IPS-20b (cell line): ENCODE data around the gene SPATA32.

Experiments used
- H3K27ac ChIP-seq: one replicate; pipeline ENCODE4 v1.5.1; 2013; ENCODE audit warnings: low read length
- H3K27me3 ChIP-seq: 2 replicates; pipeline ENCODE4 v1.6.1; 2013; ENCODE audit warnings: mild to moderate bottlenecking, low read length, inconsistent platforms; ENCODE audit not compliant: insufficient read depth
- H3K36me3 ChIP-seq: 2 replicates; pipeline ENCODE4 v1.6.1; 2013; ENCODE audit warnings: low read depth, mild to moderate bottlenecking, inconsistent platforms, low read length, moderate library complexity; ENCODE audit not compliant: insufficient read depth
- H3K4me1 ChIP-seq: 2 replicates; pipeline ENCODE4 v1.6.1; 2013; ENCODE audit warnings: mild to moderate bottlenecking, control low read depth, inconsistent platforms, low read length, moderate library complexity; ENCODE audit not compliant: insufficient read depth
- H3K4me3 ChIP-seq: 2 replicates; pipeline ENCODE4 v1.5.1; 2013; ENCODE audit warnings: mild to moderate bottlenecking, low read length, inconsistent platforms
- H3K9ac ChIP-seq: 2 replicates; pipeline ENCODE4 v1.6.1; 2013; ENCODE audit warnings: low read depth, mild to moderate bottlenecking, inconsistent platforms, low read length, moderate library complexity
- H3K9me3 ChIP-seq: 2 replicates; pipeline ENCODE4 v1.6.1; 2013; ENCODE audit warnings: mild to moderate bottlenecking, low read depth, low read length, inconsistent platforms; ENCODE audit not compliant: insufficient read depth

The SPATA32 gene, protein sequence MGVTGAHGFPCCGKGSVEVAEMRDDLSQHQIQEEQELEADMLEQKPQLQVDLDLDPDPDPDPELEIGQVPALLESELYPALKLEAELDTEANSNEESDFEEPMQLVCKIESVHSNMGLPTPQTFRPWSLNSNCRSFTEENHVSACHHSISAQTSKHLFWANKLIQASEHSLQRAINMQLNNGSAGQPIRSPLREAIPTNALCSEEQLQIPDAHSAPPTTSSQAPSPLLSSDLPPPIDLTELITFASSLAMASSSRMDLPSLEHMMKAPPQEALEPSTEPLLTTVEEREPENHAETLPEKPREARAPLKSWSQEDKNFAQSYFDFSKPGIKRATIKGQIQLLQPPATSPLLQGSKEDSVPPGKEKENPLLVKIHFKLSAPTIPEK

DNA sequence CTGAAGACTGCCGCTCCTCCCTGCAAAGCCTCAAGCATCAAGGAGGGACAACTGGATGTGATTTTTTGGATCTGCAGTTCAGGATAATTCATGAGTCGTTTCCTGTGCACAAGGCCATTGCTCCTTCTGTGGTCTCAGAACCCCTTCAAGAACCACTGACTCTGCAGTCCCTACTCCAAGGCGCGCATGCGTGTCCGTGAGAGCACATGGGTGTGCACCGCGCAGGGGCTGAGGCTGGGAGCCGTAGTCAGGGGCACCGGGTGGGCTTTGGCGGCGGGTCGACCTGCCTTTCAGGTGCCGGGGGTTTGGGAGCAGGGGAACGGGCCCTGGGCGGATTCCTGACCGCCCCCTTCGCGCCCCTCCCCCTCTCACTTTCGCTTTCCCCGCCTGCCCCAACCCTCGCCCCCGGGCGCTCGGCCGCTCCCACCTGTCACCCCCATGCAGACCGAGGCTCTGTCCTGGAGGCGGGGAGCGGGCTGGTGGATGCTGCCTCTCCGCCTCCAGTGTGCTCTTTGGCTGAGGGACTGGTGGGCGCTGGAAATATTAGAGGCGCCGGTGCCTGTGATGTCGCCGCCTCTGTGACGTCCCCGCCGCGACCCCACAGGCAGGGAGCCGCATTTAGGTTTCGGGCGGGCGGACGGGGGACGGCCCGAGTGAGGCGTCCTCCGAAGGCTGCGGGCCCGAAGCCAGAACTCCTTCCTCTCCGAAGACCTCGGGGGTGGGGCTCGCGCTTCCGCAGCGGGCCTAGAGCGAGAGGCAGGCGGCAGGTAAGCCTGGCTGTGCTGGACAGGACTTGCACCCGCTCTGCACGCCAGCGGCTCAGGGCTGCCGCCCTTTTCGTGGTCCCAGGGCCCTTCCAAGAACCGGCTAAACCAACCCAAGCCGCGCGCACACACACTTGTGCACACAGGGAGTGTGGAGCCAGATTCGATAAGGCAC, at the start of gene SPATA32:
SPATA32 (minus strand) TSS at position 518 of the 939 bp plus-strand sequence; CDS start at position 440, 78 bp downstream.
- no peak within 1 kb of the TSS for H3K27ac ChIP-seq
- H3K27me3 ChIP-seq = peaks cover 32% of the 10 kb centered on the region
- peaks cover under 1% of the 10 kb centered on the region for H3K36me3 ChIP-seq
- H3K9ac ChIP-seq = peak within 1 kb of the TSS; percentile 46
- no peaks in the 10 kb centered on the region for H3K9me3 ChIP-seq
- H3K4me3 ChIP-seq = peak within 1 kb of the TSS; percentile 58
- H3K4me1 ChIP-seq = peaks cover 7% of the 10 kb centered on the region; the same call in 1 of the 2 replicates

DNA sequence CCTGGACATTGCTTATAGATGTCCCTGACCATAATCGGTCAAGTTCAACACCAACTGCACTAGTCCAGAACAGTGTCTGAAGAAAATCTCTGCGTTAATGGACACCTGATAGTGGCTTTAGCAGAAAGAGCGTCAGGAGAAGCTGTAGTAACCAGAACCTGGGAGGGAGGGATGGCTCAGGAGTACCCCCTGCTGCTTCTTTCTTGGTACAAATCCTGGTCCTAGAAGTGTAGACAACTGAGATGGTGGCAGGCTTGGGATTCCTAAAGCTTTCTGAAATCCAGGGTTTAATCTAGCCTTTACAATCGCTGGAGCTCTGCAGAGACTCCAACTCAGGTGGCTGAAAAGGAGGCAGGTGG, 49.5 kb upstream of the SPATA32 start:
- Histone ChIP-seq H3K36me3 (no peaks in the 10 kb centered on the region), H3K4me3 (no peak overlapping the region), H3K4me1 (peaks cover 2% of the 10 kb centered on the region), H3K9me3 (no peaks in the 10 kb centered on the region), H3K9ac (no peak overlapping the region), H3K27ac (no peak overlapping the region), H3K27me3 (peaks cover 16% of the 10 kb centered on the region)

DNA sequence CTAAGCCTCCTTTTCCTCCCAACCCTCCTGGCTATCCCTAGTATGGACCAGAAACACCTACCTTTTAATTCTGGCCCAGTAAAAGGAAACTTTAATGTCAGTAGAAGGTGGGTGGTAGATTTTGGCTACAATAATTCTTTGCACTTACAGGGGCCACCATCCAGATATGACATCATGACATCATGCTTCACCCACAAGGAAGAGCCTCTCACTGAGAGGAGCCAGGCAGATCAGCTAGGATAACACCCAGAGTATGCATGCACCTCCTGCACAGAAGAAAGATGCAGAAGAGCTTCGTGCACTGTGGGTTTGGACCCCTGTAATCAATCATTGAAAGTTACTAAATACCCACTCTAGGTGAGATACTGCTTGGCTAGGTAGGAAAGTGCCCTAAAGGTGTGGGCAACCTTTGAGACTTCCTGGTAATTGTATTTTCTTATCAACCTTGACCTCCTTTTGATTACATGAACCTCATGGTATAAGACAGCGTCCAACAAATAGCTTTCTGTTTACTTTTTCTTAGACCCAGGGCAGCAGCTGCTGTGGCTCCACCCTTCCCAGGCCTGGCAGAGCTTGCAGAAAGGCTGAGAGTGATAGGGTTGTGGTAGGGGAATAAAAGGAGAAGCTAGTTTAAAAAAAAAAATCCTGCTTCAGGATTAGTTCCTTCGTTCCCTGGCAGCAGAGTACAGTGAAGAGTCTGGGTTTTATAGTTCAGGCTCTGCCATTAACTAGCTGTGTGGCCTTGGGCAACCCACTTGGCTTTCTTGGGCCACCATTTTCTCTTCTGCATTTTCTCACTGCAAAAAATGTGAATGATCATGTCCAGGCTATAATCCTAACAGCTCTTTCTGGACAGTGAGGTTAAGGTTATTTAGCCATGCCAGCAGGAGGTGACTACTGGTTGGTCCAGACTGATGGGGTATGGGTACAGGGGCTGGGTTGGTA, 48.8 kb upstream of the SPATA32 start:
- no peaks in the 10 kb centered on the region for H3K36me3 ChIP-seq
- H3K4me3 ChIP-seq = no peak overlapping the region
- no peaks in the 10 kb centered on the region for H3K9me3 ChIP-seq
- peaks cover 2% of the 10 kb centered on the region for H3K4me1 ChIP-seq
- no peak overlapping the region for H3K9ac ChIP-seq
- H3K27ac ChIP-seq = no peak overlapping the region
- H3K27me3 ChIP-seq = peaks cover 10% of the 10 kb centered on the region

DNA sequence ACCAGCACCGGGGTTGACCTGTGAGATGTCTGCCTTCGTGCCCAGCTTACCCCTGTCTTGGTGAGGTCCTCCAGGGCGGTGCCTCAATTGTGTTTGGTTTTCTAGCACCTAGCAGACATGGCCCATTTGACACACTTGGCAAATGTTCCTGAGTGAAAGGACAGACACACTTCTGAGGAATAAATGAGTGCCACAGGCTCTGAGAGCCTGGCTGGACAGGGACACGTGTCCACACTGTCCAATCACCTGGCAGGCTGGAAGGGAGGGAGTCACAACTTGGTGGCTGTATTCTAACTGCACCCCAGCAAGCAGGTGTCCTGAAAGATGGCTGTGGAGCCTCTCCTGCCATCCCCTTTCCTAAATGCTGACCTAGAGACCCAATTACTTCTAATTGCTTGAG, 47.5 kb upstream of the SPATA32 start:
- Histone ChIP-seq H3K9me3 (no peaks in the 10 kb centered on the region), H3K36me3 (no peaks in the 10 kb centered on the region), H3K9ac (no peak overlapping the region), H3K4me1 (peaks cover 2% of the 10 kb centered on the region), H3K4me3 (no peak overlapping the region), H3K27ac (no peak overlapping the region), H3K27me3 (no peaks in the 10 kb centered on the region)

DNA sequence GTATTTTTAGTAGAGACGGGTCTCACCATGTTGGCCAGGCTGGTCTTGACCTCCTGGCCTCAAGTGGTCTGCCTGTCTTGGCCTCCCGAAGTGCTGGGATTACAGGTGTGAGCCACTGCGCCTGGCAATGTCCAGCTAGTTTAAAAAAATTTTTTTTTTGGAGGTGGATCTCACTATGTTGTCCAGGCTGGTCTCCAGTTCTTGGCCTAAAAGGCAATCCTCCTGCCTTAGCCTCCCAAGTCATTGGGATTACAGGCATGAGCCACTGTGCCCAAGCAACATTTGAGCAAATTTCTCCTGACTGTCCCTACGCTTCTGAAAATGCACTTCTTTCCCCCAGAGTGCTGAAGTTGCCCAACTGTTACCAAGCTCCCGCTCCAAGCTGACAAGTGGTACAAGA, 46.9 kb upstream of the SPATA32 start:
- Histone ChIP-seq H3K9ac (no peak overlapping the region), H3K27me3 (no peaks in the 10 kb centered on the region), H3K4me3 (no peak overlapping the region), H3K36me3 (no peaks in the 10 kb centered on the region), H3K4me1 (peaks cover 2% of the 10 kb centered on the region), H3K27ac (no peak overlapping the region), H3K9me3 (no peaks in the 10 kb centered on the region)

DNA sequence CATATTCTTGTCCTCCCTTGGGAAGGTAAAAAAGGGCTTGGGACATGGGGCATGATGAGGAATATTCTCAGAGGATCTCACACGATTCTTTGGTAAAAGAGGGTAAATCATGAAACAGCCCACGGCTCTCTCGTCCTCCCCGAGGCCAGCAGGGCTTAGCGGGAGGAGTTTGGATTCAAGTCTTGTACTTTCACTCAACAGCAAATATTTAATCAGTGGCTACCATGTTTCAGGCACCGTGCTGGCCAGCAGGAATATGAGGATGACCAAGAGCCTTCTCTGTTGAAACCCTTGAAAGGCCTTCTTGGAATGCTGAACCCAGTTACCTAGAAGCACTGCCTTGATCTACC, 46.1 kb upstream of the SPATA32 start:
- H3K4me3 ChIP-seq = no peak overlapping the region
- H3K4me1 ChIP-seq = peaks cover 2% of the 10 kb centered on the region
- no peaks in the 10 kb centered on the region for H3K27me3 ChIP-seq
- H3K9ac ChIP-seq = no peak overlapping the region
- H3K27ac ChIP-seq = no peak overlapping the region
- no peaks in the 10 kb centered on the region for H3K9me3 ChIP-seq
- no peaks in the 10 kb centered on the region for H3K36me3 ChIP-seq

DNA sequence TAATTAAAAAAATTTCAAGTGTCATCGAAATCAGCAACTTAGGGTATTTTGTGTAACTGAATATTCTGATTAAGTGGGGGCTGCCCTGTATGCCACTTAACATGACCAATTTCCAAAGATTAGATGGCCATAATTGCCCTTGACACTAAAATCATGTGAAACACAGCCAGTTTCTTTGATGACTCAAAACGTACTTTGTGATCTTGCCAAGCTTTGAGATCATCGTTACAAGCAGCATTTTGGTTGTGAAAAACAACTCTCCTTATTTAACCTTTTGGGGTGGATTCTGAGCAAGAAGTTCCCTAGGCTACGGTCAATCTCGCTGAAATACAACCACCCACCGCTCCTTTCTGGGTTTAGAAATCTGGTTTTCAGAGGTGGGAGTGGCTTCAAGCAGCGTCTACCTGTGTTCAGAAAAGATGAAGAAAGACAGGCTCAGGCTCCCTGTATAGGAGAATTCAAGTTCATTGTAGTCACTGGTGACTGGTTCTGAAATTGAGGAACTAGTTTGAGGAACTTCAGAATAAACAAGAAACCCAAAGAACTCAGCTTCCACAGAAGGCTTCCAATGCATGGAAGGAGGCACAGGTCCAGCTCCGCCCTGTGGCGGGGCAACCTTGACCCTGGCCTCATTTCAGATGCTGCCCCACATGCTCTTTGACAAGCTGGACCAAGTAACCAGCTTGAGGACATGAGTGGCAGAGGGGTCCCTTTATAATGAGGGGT, 45.6 kb upstream of the SPATA32 start:
- Histone ChIP-seq H3K4me1 (peaks cover 2% of the 10 kb centered on the region), H3K4me3 (no peak overlapping the region), H3K9ac (no peak overlapping the region), H3K36me3 (no peaks in the 10 kb centered on the region), H3K27ac (no peak overlapping the region), H3K9me3 (no peaks in the 10 kb centered on the region), H3K27me3 (no peaks in the 10 kb centered on the region)

DNA sequence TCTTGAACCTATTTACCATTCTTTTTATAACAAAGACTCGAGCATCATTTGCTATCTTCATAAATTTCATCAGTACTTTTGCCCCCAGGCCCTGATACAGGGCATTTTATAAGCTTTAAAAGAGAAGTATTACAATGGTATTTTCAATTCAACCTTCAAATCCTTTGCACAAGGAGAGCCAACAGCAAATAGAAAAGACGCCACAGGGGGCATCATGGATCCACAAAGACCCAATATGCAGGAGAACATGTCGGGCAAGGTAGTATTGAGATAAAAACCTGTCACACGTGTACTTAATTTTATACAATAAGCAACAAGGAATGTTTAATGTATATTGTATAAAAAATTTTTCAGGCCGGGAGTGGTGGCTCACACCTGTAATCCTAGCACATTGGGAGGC, 44.7 kb upstream of the SPATA32 start:
- Histone ChIP-seq H3K27ac (no peak overlapping the region), H3K4me3 (no peak overlapping the region), H3K36me3 (no peaks in the 10 kb centered on the region), H3K9ac (no peak overlapping the region), H3K4me1 (peaks cover 2% of the 10 kb centered on the region), H3K9me3 (no peaks in the 10 kb centered on the region), H3K27me3 (no peaks in the 10 kb centered on the region)

DNA sequence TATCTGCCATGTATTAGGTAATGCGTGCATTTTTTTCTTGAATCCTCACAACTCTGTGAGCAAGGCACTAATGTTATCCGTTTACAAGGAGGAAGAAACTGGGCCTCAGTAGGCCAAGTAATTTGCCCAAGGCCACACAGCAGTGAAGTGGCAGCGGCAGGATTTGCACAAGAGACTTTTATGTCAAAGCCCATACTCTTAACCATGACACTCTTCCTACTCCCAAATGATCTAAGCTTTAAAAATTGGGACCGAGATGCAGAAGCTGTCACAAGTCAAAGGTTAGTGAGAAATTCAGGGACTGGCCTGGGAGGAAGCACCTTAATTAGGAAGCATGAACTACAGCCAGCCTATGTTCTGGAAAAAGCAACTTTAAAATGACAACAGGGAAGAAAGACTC, 44.2 kb upstream of the SPATA32 start:
- H3K9me3 ChIP-seq = no peaks in the 10 kb centered on the region
- no peaks in the 10 kb centered on the region for H3K36me3 ChIP-seq
- H3K4me1 ChIP-seq = no peaks in the 10 kb centered on the region; the same call in 1 of the 2 replicates
- H3K4me3 ChIP-seq = no peak overlapping the region
- no peak overlapping the region for H3K27ac ChIP-seq
- H3K27me3 ChIP-seq = no peaks in the 10 kb centered on the region
- H3K9ac ChIP-seq = no peak overlapping the region

DNA sequence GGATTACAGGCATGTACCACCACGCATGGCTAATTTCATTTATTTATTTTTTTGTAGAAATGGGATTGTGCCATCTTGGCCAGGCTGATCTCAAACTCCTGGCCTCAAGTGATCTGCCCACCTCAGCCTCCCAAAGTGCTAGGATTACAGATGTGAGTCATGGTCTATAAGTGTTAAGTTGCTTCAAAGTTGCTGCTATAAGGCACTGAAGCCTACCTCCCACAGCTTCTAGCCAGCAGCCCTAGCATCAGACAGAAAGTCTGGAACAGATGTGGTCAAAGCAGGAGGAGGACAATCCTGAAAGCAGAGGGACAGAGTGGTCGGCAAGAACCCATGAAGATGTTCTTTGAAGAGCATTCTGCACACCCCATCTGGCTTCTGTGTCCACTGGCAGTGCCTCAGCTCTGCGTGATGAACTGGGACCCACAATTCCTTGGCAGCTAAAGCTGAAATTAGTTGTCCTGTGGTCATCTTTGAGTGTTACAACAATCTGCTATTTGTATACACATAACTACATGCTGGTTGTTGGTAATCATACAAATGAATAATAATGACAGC, 43.7 kb upstream of the SPATA32 start:
- Histone ChIP-seq H3K27me3 (no peaks in the 10 kb centered on the region), H3K36me3 (no peaks in the 10 kb centered on the region), H3K9ac (no peak overlapping the region), H3K9me3 (no peaks in the 10 kb centered on the region), H3K4me1 (no peaks in the 10 kb centered on the region; the same call in 1 of the 2 replicates), H3K27ac (no peak overlapping the region), H3K4me3 (no peak overlapping the region)
